Measurements from ENCODE around the gene JUNB.

GRCh38 chr19:12769689-12770088 lies 21.6 kb upstream of the JUNB start:
- TF ChIP-seq CTCF (conservative IDR thresholded peaks at IDR 0.05) (no peak), ZFX (IDR thresholded peaks at IDR 0.05) (no peak)

Data from C4-2B (cell line).